ENCODE data around the gene LGI4. TPM values are rescaled to one million over a fixed set of nuclear protein-coding genes. Genes with fewer than 3 reads are reported as not detected.

The LGI4 gene
- total RNA-seq, 1 experiment from 2014 or later: not detected

DNA sequence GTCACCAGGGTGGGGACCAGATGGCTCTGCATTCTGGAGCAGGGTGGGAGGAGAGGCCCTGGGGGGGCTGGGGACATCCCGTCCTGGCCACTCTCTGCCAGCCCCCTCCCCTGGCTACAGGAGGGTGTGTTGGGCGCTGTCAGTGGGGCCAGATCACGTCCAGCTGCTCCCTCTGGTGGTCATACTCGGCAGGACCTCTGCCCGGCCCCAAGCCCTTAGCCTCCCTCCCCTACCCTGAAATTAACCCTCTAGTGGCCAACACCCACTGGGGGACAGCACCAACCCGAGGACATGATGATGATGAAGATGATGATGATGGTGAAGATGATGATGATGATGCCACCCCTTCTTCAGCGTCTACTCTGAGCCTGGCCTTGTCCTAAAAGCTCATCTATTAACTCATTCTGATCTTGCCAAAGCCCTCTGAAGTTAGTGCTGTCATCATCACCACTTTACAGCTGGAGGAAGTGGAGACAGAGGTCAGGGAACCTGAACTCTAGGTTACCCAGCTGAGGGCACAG, 590 bp upstream of the LGI4 start:
- no peak overlapping the region for H3K27ac ChIP-seq (ENCODE audit: low read depth, low read length, poor library complexity, severe bottlenecking)
- DNase-seq (ENCODE audit: low spot score): peak; percentile 72
- no peak overlapping the region for H3K4me3 ChIP-seq (ENCODE audit: low read depth, low read length, poor library complexity, severe bottlenecking)
- H3K27me3 ChIP-seq (replicated peaks; ENCODE audit: insufficient read depth, low read depth, low read length, poor library complexity): no peaks in the 10 kb centered on the region
- H3K36me3 ChIP-seq (ENCODE audit: insufficient read depth, low read length, poor library complexity, severe bottlenecking): no peaks in the 10 kb centered on the region
- H3K4me1 ChIP-seq (ENCODE audit: insufficient read depth, low read length, poor library complexity, severe bottlenecking): no peaks in the 10 kb centered on the region
- BruUV-seq (replicated peaks): no TSS peak
- TF ChIP-seq EZH2 (IDR thresholded peaks at IDR 0.05; ENCODE audit: borderline replicate concordance, low read depth, low read length, poor library complexity, severe bottlenecking): no peak
- TF ChIP-seq, protein P1, sequence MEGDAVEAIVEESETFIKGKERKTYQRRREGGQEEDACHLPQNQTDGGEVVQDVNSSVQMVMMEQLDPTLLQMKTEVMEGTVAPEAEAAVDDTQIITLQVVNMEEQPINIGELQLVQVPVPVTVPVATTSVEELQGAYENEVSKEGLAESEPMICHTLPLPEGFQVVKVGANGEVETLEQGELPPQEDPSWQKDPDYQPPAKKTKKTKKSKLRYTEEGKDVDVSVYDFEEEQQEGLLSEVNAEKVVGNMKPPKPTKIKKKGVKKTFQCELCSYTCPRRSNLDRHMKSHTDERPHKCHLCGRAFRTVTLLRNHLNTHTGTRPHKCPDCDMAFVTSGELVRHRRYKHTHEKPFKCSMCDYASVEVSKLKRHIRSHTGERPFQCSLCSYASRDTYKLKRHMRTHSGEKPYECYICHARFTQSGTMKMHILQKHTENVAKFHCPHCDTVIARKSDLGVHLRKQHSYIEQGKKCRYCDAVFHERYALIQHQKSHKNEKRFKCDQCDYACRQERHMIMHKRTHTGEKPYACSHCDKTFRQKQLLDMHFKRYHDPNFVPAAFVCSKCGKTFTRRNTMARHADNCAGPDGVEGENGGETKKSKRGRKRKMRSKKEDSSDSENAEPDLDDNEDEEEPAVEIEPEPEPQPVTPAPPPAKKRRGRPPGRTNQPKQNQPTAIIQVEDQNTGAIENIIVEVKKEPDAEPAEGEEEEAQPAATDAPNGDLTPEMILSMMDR (conservative IDR thresholded peaks at IDR 0.05; ENCODE audit: low read depth, low read length): peak; percentile 83
- CTCF ChIA-PET: interaction anchor here (0.5 to 1.2 kb wide), 2 partner anchors 18 to 21 kb away, joined by 5 to 7 read pairs; no protein-coding TSS in a partner anchor
- POLR2A ChIA-PET (ENCODE audit: low non-redundant PET): interaction anchor here (0.7 kb wide), 1 partner anchor 368 kb away, joined by 3 read pairs; no protein-coding TSS in a partner anchor
- H3K9me3 ChIP-seq (ENCODE audit: low read depth, low read length, poor library complexity, severe bottlenecking): no peaks in the 10 kb centered on the region
- intact Hi-C loops (cut with micrococcal nuclease; ENCODE audit: unreplicated experiment): loop anchor here (2.0 kb wide), 1 partner anchor 69 kb away; no protein-coding TSS in a partner anchor

- ChIA-PET CTCF (interaction anchor here (0.6 kb wide), 1 partner anchor 510 kb away, joined by 4 read pairs; no protein-coding TSS in a partner anchor), POLR2A (ENCODE audit: low non-redundant PET) (no interaction called here)
- intact Hi-C loops (cut with micrococcal nuclease; ENCODE audit: unreplicated experiment): loop anchor here (2.0 kb wide), 1 partner anchor 67 kb away; no protein-coding TSS in a partner anchor
- DNase-seq (ENCODE audit: low spot score): no peak
- BruUV-seq (replicated peaks): no TSS peak
- Histone ChIP-seq H3K27me3 (replicated peaks; ENCODE audit: insufficient read depth, low read depth, low read length, poor library complexity) (no peaks in the 10 kb centered on the region), H3K9me3 (ENCODE audit: low read depth, low read length, poor library complexity, severe bottlenecking) (no peaks in the 10 kb centered on the region), H3K27ac (ENCODE audit: low read depth, low read length, poor library complexity, severe bottlenecking) (no peak overlapping the region), H3K36me3 (ENCODE audit: insufficient read depth, low read length, poor library complexity, severe bottlenecking) (no peaks in the 10 kb centered on the region), H3K4me1 (ENCODE audit: insufficient read depth, low read length, poor library complexity, severe bottlenecking) (no peaks in the 10 kb centered on the region), H3K4me3 (ENCODE audit: low read depth, low read length, poor library complexity, severe bottlenecking) (no peak overlapping the region)
- no peak for TF ChIP-seq EZH2 (IDR thresholded peaks at IDR 0.05; ENCODE audit: borderline replicate concordance, low read depth, low read length, poor library complexity, severe bottlenecking)
- TF ChIP-seq, protein P1 (conservative IDR thresholded peaks at IDR 0.05; ENCODE audit: low read depth, low read length): no peak
Observed at GRCh38 chr19:35133826-35134225, 1.0 kb downstream of the LGI4 start.

GRCh38 chr19:35132254-35132653, 2.6 kb downstream of the LGI4 start:
- no peak overlapping the region for H3K4me3 ChIP-seq (ENCODE audit: low read depth, low read length, poor library complexity, severe bottlenecking)
- BruUV-seq (replicated peaks): no TSS peak
- CTCF ChIA-PET: no interaction called here

More at GRCh38 chr19:35132254-35132653, 2.6 kb downstream of the LGI4 start:
- no peak for DNase-seq (ENCODE audit: low spot score)
- Histone ChIP-seq H3K4me1 (ENCODE audit: insufficient read depth, low read length, poor library complexity, severe bottlenecking) (no peaks in the 10 kb centered on the region), H3K27me3 (replicated peaks; ENCODE audit: insufficient read depth, low read depth, low read length, poor library complexity) (no peaks in the 10 kb centered on the region), H3K9me3 (ENCODE audit: low read depth, low read length, poor library complexity, severe bottlenecking) (no peaks in the 10 kb centered on the region), H3K36me3 (ENCODE audit: insufficient read depth, low read length, poor library complexity, severe bottlenecking) (no peaks in the 10 kb centered on the region), H3K27ac (ENCODE audit: low read depth, low read length, poor library complexity, severe bottlenecking) (no peak overlapping the region)
- TF ChIP-seq, protein P1 (conservative IDR thresholded peaks at IDR 0.05; ENCODE audit: low read depth, low read length): no peak
- TF ChIP-seq EZH2 (IDR thresholded peaks at IDR 0.05; ENCODE audit: borderline replicate concordance, low read depth, low read length, poor library complexity, severe bottlenecking): no peak
- intact Hi-C loops (cut with micrococcal nuclease; ENCODE audit: unreplicated experiment): no loop called here
- POLR2A ChIA-PET (ENCODE audit: low non-redundant PET): no interaction called here

All from A673 (cell line).